HG03175 (cell line): ENCODE results near the gene OPCML.

Experiments
- ATAC-seq: cut with Tn5 transposase; IDR thresholded peaks from one replicate; pipeline ENCODE4 v1.9.1; 2021; ENCODE audit warnings: mild to moderate bottlenecking, moderate library complexity; ENCODE audit not compliant: unreplicated experiment

The OPCML gene

DNA sequence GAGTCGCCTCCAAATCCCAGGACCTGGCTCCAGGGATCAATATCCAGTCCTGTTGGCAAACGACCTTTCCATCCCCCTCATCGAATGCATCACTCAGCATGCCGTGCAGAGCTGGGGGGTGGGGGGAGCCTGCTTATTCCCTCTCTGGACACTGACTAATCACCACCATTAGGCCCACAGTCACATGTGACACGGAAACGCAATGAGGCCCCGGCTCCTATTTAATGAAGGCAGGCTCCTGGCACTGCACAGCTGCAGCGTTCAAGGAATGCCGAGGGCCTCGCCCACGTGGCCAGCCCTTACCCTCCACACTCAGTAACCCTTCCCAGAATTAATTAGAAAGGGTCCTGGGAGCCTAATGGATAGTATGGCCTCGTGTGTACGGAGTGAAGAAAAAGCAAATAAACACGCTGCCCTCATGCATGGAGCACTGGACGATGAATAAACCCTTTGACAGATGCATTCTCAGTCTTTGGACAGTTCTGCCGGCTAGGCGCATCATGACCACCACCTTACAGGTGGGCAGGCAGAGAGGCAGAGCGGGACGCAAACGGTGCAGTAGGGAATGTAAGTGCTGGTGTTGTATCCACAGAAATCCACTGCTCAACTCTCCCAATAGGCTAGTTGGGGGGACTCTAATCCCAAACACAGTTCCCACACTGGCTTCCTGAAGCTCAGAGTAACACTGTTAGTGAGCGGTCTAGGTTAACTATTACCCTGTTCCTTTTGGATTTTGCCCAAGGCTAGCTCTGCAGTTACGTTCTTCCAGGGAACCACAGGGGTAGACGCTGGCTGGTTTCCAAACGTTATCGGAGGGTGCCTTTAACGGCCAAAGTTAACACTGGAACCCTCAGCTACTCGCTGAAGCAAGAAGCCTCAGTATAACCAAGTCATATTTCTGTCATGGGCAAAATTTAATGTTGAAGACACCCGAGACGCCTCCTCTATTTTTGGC, 490.1 kb downstream of the OPCML start:
- no peak for ATAC-seq

DNA sequence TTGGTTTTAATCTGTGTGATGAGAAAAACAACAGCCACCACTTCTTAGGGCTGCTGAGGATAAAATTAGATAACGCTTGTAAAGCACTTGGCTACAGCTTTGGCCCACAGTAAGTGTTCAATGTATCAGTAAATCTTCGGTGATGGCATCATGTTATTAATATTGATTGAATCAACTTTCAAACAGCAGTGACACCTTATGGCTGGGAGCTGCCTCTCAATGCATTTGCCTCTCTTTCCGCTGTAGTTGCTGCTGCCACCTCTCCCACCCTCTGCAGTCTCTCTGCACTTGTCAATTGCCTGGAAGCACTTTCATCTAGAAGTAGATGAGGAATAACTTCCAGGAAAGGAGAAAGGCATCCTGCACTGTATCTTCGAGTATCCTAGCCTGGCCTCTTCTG, 491.1 kb downstream of the OPCML start:
- no peak for ATAC-seq

DNA sequence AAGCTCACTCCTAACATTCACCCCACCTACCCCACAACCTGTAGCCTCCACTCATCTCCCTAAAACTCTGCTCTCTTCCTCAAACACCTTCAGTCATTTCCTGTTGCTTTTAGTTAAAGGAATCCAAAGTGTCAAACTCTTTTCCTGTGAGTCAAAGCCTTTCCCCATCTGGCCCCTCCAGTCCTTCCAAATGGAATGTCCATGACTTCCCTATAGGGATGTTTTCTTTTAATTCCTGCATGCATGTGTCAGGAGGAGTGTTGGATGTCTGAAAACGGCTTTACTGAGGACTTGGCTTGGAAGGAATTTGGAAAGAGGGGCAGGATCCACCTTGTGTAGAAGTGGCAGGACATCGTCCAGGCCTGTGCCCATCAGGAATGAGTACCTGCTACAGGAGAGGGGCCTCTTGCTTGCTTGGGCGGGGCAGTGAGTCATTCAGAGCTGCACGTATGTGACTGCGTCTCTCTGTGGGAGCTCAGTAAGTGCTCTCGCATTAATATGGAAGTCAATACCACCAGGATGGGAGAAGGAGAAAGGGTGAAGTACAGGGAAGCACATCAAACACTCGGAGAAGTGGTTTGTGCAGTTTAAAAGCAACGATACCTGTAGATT, 491.9 kb downstream of the OPCML start:
- no peak for ATAC-seq

DNA sequence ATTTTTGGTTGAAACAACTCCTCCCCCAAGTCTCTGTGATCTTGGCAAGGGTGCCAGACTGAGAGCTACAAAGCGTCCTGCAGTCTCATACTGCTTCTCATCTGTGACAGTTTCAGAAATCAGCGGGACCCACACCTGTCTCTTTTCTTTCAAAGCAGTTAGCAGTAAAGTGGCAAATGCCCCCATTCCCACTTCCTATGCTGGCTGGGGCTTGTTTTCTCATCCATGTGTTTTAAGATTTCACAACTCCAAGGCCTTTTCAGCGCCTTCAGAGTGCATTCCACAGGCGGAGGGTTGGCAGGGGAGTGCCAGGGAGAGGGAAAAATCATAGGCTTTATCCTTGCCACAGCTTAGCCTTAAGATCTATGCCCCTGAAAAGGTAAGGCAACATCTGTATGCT, 493.5 kb downstream of the OPCML start:
- ATAC-seq: no peak

DNA sequence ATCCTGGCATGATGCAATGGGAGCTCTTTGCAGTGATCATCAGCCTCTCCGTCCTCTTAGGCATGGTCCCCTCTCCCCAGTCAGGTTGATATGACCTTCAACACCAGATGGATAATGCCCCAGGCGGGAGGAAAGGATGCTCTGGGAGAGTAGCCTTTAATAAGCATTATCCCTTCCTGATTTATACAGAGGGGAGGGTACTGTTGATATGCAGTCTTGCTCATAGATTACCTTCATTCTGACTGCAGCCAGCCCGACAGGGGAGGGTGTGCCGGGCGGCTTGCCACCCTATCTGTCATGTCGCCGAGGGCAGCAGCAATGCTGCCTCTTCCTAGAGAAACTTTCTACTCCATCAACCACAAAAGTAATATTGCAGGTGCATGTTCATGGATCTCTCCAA, 497.4 kb downstream of the OPCML start:
- ATAC-seq: no peak

DNA sequence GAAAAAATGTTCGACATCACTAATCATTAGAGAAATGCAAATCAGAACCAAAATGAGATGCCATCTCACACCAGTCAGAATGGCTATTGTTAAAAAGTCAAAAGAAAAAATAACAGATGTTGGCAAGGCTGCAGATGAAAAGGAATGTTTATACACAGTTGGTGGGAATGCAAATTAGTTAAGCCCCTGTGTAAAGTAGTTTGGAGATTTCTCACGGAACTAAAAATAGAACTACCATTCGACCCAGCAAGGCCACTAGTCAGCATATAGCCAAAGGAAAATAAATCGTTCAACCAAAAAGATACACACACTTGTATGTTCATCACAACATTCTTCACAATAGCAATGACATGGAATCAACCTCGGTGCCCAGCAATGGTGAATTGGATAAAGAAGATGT, 503.2 kb downstream of the OPCML start:
- ATAC-seq: no peak

DNA sequence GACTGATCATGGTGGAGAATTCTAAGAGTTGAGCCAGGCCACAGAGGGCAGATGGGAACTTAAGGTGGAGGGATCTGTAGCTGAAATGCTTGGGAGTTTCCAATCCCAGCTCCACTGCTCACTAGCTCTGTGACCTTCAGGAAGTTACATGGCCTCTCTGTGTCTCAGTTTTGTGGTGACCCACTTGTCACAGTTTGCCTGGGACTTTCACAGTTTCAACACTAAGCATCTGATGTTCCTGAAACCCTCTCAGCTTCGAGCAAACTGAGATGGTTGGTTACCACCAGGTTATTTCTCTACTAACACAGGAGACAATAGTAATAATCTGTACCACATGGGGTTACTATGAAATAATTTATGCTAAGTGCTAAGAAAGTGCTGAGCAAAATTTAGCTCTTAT, 505.3 kb downstream of the OPCML start:
- ATAC-seq: no peak

DNA sequence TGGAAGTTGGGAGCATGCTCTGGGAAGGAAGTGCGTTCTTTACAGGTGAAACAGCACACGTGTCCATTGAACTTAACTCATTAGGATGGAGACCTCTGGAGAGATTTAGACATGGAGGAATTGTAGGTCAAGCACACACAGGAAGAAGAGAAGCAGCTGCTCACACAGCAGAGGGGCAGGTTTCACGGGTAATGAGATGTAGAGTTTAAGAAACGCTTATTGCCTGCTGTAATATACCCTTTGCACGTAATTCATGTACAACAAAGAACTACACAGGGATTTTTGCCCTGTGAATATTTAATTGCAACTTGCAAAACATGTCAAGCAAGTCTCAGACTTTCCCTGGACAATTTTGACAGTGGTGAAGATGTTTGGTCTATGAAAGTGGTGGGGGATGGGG, 508.0 kb downstream of the OPCML start:
- ATAC-seq: no peak

DNA sequence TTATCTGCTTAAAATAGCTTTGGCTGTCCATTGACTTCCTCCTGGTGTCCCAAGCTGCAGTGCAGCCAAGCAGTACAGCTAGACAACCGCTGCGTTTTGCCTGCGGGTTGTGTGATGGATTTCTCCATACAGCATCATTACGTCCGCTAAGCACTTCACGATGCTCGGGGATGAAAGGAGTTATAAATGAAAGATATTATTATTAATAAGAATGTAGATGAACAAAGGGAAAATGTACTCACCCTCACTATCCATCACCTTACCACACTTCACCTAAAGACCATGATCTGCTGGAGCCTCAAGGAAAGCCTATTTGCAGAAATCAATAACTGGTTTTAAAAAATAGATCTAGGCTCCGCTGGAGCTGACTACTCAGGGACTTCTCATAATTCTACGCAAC, 509.1 kb downstream of the OPCML start:
- no peak for ATAC-seq

DNA sequence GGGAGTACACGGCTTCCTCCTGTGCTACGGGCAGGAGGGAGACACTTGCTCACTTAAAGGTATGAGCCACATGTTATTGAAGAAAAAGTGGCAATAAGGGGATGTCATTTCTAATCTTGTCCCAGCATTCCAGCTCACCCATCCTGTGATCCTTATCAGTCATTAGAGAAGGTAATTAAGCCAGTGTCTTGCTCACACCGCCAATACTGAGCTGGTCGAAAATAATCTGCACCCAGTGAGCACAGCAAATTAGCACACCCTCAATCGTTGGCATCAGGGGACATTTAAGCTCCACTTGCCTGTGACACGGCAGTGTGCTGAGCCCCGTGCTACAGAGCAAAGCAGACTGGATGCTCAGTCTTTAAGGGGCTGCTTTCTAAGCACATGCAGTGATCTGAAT, 510.7 kb downstream of the OPCML start:
- no peak for ATAC-seq

DNA sequence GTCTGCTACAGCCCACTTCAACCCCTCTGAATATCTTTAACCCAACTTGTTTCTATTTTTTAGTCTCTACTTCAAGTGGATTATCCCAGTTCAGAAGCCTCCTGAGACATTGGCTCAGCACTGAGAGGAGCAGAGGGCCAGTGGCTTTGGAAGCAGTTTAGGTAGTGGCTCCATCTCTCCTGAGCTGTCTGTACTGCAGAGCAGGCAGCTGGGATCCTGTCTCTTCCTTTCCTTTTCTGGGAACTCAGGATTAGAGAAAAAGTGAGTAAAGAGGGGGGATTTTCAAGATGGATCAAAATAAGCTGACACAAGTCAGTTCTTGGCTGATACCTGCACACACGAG, 512.0 kb downstream of the OPCML start:
- no peak for ATAC-seq

DNA sequence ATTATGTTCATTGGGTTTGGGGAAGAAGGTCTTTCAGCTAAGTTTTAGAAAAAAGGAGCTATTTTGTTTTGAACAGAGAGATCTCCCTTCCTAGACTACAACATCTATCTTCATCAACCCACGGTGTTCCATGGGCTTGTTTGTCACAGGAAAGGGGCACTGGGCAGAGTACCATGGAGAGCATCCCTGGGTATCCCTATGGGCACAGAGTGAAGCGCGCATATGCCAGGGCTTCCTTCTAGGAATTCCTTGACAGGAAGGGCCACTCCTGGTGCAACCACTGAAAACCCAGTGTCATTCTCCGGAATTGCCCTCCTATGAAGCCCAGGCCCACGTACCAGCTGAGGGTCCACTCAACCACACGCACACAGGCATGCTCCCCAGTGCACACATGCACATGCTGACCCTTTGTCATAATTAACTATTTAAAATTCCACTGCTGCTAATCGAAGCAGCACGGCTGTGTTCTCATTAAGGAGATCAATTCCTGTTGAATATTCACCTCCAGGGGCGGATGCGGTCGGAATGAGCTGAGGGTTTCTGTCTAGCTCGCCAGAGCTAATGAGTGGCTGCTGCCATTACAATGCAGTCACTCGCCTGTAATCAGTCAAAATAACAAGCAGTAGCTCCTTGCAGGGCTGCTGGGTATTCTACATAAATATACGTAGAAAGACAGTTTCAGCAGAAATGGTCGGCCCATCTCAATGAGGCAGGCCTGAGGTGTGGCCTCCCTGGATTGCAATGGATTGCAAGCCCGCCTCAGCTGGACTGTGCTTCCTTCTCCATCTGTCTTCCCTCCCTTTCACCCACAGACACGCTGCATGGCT, 512.5 kb downstream of the OPCML start:
- ATAC-seq: no peak

DNA sequence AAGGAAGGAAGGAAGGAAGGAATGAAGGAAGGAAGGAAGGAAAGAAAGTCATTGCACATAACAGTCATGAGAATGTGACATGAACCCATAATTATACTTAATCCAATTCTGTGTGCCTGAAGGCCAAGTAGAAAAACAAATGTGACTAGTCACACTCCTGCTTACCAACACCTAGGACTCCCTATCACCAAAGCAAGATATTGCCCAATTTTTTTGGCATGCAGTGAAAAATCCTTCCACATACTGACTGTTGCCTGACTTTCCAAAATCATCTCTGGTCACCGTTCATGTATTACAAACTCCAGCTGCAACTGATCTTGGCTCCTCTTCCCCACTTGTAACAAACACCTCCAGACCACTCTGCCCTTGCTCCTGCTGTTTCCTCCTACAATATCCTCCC, 516.8 kb downstream of the OPCML start:
- ATAC-seq: no peak

DNA sequence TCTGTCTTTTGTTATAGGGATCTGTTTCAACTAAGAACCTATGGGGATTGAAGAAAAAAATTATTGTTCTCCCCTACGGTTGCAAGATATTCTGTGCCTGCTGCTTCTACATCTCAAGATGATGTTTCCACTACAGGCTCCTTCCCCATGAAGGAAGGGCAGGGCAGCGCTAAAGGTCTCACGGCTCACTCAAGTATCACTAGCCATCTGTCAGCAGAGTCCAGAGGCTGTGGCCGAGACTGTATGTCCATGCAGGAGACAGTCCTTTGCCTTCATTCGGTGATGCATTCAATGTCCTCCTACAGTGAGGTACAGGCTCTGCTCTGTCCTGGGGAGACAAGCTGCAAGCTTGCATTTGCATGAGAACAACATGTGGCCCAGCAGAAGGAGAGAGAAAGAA, 518.0 kb downstream of the OPCML start:
- no peak for ATAC-seq

DNA sequence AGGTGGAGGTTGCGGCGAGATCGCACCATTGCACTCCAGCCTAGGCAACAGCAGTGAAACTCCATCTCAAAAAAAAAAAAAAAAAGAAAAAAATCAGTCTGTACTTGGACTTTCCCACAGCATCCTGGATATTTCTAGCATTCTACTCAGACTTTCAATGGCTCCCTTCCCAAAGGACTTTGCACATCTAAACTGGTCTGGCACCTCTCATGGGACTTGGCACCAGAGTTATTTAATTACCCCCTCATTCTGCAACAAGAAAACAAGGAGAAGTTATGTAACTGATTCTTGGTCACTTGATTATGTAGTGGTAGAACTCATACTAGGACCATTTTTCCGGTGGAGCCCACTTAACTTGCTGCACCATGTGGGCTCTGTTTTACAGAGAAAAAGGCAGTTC, 519.5 kb downstream of the OPCML start:
- ATAC-seq: no peak

DNA sequence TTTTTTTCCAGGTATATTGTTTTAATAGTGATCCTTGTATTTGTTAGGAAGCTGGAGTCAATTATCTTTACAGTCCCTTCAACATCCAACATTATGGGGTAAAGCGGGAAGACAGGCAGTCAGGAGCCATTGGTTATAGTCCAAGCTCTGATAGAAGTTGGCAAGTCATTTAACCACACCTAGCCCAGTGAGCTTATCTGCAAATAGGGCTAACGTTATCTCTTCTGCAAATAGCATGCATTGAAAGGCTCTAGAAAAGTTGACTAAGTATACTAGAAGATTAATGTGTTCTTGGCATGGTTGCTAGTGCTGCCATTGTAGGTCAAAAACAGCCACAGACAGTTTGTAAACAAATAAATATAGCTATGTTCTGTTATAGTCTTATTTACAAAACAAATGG, 520.7 kb downstream of the OPCML start:
- ATAC-seq: no peak

DNA sequence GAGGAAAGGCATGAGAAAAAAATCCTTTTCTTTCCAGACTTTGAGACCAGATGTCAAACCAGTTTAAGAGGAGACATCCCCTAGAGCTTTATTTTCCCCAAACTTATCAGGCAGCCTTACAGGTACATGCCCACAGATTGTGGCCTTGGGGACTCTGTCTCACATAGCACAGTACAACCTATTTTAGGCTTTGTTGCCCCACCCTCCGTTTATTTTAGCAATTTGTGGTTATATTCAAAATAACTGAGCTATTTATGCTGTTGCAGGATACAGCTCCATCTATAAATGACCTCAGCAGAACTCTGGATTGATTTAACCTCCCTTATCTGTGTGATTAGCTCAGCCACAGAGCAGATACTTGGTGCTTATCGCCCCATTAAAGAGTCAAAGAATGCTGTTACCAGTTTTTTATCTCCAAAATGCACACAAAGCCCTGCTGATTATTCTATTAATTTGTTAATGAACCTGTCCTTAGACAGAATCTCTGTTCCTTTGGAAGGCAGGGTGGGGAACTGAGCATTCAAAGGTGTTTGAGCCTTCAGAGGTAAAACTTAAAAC, 525.2 kb downstream of the OPCML start:
- ATAC-seq: no peak

DNA sequence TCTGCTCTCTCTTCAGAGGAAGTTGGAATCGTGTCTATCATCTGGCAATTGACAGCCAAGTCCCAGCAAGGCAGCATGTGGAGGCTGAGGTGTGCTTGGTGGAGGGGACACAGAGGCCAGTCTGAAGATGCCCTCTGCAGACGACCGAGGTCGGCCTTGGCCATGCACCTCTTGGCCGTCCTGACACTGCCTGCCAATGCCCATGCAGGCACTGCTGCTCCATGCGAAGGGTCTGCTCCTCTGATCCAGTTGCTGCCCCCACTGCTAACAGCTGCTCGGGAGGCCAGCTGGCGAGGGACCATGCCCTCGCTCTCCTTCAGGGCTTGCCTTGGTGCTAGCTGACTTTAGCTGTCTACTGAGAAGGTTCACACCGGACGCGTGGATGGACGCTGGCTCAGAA, 527.9 kb downstream of the OPCML start:
- ATAC-seq: no peak

DNA sequence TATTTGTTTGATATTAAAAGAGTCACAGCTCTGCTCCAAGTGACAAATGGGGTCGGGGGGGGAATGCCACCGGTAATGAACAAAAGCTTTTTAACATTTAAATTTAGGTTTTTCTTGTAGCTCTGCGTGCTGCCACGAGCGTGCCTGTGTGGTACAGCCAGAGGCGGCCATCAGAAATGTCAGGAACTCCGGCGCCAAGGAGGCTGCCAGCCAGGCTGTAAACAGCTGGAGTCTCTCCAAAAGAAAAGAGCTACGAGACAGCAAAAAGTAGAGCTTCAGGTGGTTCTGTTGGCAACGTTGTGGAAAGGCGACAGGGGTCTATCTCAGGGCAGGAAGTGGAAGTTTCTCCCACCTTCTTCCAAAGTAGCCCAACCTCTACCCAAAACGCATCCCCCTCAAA, 532.8 kb downstream of the OPCML start:
- ATAC-seq: no peak

DNA sequence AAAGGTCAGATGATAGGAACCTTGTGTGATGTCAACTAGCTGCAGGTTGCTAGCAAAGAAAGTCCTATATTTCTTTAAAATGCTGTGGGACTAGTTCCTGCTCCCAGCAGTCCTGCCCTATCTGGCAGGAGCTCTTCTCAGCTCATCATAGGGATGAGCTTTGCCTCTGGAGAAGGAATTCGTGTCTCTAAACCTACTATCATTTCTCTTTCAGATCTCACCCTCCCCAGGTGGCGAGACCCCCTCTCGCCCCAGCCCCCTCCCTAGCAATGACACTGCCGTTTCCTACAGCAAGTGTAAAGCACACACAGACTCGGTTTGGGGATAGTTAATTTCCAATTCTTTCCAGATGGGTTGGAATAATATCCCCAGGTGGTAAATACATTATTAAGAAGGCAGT, 533.3 kb downstream of the OPCML start:
- no peak for ATAC-seq

DNA sequence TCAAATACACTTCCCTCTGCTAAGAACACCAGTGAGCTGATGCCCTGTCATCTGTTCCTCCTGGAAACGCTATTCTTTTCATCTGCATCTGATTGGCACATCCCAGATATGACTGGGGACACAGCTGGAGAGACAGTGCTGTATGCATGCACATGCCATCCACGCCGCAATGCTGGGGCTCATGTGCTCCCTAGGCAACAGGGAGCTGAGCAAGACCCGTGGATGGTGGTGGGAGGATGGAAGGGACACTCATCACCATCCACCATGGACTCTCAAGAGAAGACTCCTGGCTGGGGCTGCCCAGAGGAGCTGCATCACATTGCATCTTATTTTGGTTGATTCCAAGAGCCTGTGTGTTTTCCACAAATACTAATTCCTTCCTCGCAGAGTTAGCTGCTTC, 534.9 kb downstream of the OPCML start:
- ATAC-seq: no peak

DNA sequence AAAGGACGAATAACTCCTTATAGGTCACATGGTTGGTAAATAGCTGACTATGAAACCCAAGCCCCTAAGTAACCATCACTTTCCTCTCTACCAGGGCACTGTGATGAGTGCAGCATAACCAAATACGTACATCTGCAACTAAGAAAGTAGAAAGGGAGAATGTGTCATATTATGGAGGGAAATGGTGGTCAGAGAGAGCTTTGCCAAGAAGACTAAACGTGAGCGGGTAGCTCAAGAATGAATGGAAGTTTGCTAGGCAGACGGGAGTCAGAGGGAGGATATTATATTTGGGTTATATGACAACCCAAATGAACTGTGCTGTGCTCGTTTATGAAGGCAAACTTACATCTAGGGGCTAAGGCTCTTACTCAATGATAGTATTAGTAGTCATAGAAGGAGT, 537.3 kb downstream of the OPCML start:
- no peak for ATAC-seq
